Esophagus squamous epithelium (tissue), 4 donors: ENCODE data around the gene CLCA4.

ENCODE experiments used
- CTCF ChIP-seq, 6 experiments: fragments of 450-650 bp in 4 of 6; fragments of 200-600 bp in 2 of 6; sonication (generic) in 2 of 6; IDR thresholded peaks; one replicate each; pipeline ENCODE4 v1.5.1; 2016 to 2019; ENCODE audit warnings: antibody characterized with exemption in 6 of 6, mild to moderate bottlenecking in 4 of 6, moderate library complexity in 4 of 6
- POLR2A ChIP-seq, 4 donors: fragments of 450-650 bp; IDR thresholded peaks; one replicate each; pipeline ENCODE4 v1.6.1; 2017; ENCODE audit warnings: antibody characterized with exemption in 4 of 4, mild to moderate bottlenecking in 4 of 4, moderate library complexity in 3 of 4

- no peak for TF ChIP-seq CTCF (IDR thresholded peaks at IDR 0.05)
- TF ChIP-seq POLR2A (IDR thresholded peaks at IDR 0.05) = no peak
These were observed 42.8 kb upstream of the CLCA4 start for GRCh38 chr1:86504137-86504479.
